Activated B cell treated with CpG ODN at 0.5 μM for 24 hours (primary cell): Measurements from ENCODE around the gene SYT11. TPM values are rescaled to one million over a fixed set of nuclear protein-coding genes. Genes with fewer than 3 reads are reported as not detected.
"Not testable (repeated sequence)": the region's sequence is repeated elsewhere in the genome, so short reads cannot be mapped to it uniquely, and the experiment has no call there.

Source experiments
- ATAC-seq: fragments of 200-7000 bp; cut with Tn5 transposase; one replicate; pipeline ENCODE4 v1.10.0; 2021; ENCODE audit warnings: low read depth, mild to moderate bottlenecking, moderate library complexity
- CTCF ChIA-PET: fragments of 350-600 bp; sonication (Branson Sonifier 250); formaldehyde crosslinking; loops from one replicate; lab custom pipeline; 2021; ENCODE audit warnings: antibody characterized with exemption; lab: Charles Lee
- POLR2A ChIA-PET: fragments of 350-600 bp; sonication (Branson Sonifier 250); formaldehyde crosslinking; loops from one replicate; lab custom pipeline; 2021; ENCODE audit warnings: antibody characterized with exemption; lab: Charles Lee
- DNase-seq: peaks from one replicate; pipeline ENCODE4 v3.0.0; 2022
- H3K27ac Mint-ChIP-seq: one replicate; pipeline ENCODE4 v1.8.0; 2020; ENCODE audit warnings: mixed read lengths
- H3K27me3 Mint-ChIP-seq: one replicate; pipeline ENCODE4 v1.8.0; 2021; ENCODE audit warnings: mixed read lengths
- H3K36me3 Mint-ChIP-seq: one replicate; pipeline ENCODE4 v1.8.0; 2021; ENCODE audit warnings: low read depth, mixed read lengths
- H3K4me1 Mint-ChIP-seq: one replicate; pipeline ENCODE4 v1.8.0; 2021; ENCODE audit warnings: mixed read lengths
- H3K4me3 Mint-ChIP-seq: one replicate; pipeline ENCODE4 v1.8.0; 2020; ENCODE audit warnings: mild to moderate bottlenecking, mixed read lengths
- H3K9me3 Mint-ChIP-seq: one replicate; pipeline ENCODE4 v1.8.0; 2020; ENCODE audit warnings: mixed read lengths
- CTCF ChIP-seq: fragments of 200-600 bp; IDR thresholded peaks from one replicate; pipeline ENCODE4 v1.8.0; 2022; ENCODE audit warnings: antibody characterized with exemption, mild to moderate bottlenecking
- intact Hi-C: fragments of 100-400 bp; cut with micrococcal nuclease; formaldehyde crosslinking; loops from one replicate; pipeline ENCODE4 v1.15.1; 2024
- total RNA-seq: library from RNA; stranded (reverse); gene quantifications from 2 replicates; pipeline ENCODE4 v1.2.3, GENCODE V29; 2022

The SYT11 gene
- total RNA-seq, 1 donor from 2014 or later, result 3.7 TPM

GRCh38 chr1:155890251-155890650 is 30.9 kb downstream of the SYT11 start:
- Mint-ChIP-seq H3K27me3 (no peaks in the 10 kb centered on the region), H3K27ac (no peak overlapping the region), H3K36me3 (no peaks in the 10 kb centered on the region), H3K4me3 (no peak overlapping the region), H3K9me3 (no peaks in the 10 kb centered on the region), H3K4me1 (no peaks in the 10 kb centered on the region)
- intact Hi-C loops, result no loop called here
- no peak for TF ChIP-seq CTCF
- ATAC-seq (no peak), DNase-seq (no peak)
- ChIA-PET CTCF (no interaction called here), POLR2A (no interaction called here)

GRCh38 chr1:155892796-155893195 is 33.4 kb downstream of the SYT11 start:
- H3K4me3 Mint-ChIP-seq, result no peak overlapping the region

GRCh38 chr1:155893389-155894142 is 34.2 kb downstream of the SYT11 start:
- TF ChIP-seq CTCF, result no peak
- ChIA-PET CTCF (interaction anchor here (1.1 kb wide), 1 partner anchor 25 kb away, joined by 3 read pairs; no protein-coding TSS in a partner anchor), POLR2A (interaction anchor here (0.6 to 0.9 kb wide), 2 partner anchors 35 to 38 kb away, joined by 3 to 8 read pairs; no protein-coding TSS in a partner anchor)
- no peaks in the 10 kb centered on the region for H3K9me3 Mint-ChIP-seq
- DNase-seq (no peak), ATAC-seq (no peak)
- H3K4me1 Mint-ChIP-seq, result no peaks in the 10 kb centered on the region
- H3K4me3 Mint-ChIP-seq, result no peak overlapping the region
- intact Hi-C loops, result no loop called here
- no peaks in the 10 kb centered on the region for H3K27me3 Mint-ChIP-seq
- H3K27ac Mint-ChIP-seq, result no peak overlapping the region
- peaks cover 13% of the 10 kb centered on the region for H3K36me3 Mint-ChIP-seq

More at GRCh38 chr1:155892796-155893195, 33.4 kb downstream of the SYT11 start:
- H3K36me3 Mint-ChIP-seq, result peaks cover 9% of the 10 kb centered on the region
- no peak overlapping the region for H3K27ac Mint-ChIP-seq
- ChIA-PET POLR2A (no interaction called here), CTCF (no interaction called here)
- ATAC-seq, result no peak
- intact Hi-C loops, result no loop called here
- H3K4me1 Mint-ChIP-seq, result no peaks in the 10 kb centered on the region
- TF ChIP-seq CTCF, result no peak
- H3K9me3 Mint-ChIP-seq, result no peaks in the 10 kb centered on the region
- H3K27me3 Mint-ChIP-seq, result no peaks in the 10 kb centered on the region
- DNase-seq, result no peak

- intact Hi-C loops, H3K27ac Mint-ChIP-seq, H3K27me3 Mint-ChIP-seq, H3K4me1 Mint-ChIP-seq, DNase-seq, H3K4me3 Mint-ChIP-seq, H3K9me3 Mint-ChIP-seq, ATAC-seq: not testable (repeated sequence)
- H3K36me3 Mint-ChIP-seq, result peaks cover 33% of the 10 kb centered on the region
- POLR2A ChIA-PET, result interaction anchor here (0.7 kb wide), 1 partner anchor 11 kb away, joined by 3 read pairs; no protein-coding TSS in a partner anchor
- CTCF ChIA-PET, result interaction anchor here (0.7 kb wide), 1 partner anchor 407 kb away, joined by 3 read pairs; no protein-coding TSS in a partner anchor
Measured at GRCh38 chr1:155895617-155896016, 36.2 kb downstream of the SYT11 start.

GRCh38 chr1:155896476-155896875 is 37.1 kb downstream of the SYT11 start:
- CTCF ChIA-PET, H3K9me3 Mint-ChIP-seq, H3K4me3 Mint-ChIP-seq, ATAC-seq, H3K4me1 Mint-ChIP-seq, DNase-seq, H3K27ac Mint-ChIP-seq, POLR2A ChIA-PET, intact Hi-C loops, H3K27me3 Mint-ChIP-seq: not testable (repeated sequence)
- H3K36me3 Mint-ChIP-seq, result peaks cover 40% of the 10 kb centered on the region

- POLR2A ChIA-PET, result interaction anchor here (0.6 kb wide), 1 partner anchor 812 kb away, joined by 3 read pairs; no protein-coding TSS in a partner anchor
- ATAC-seq (no peak), DNase-seq (no peak)
- H3K27me3 Mint-ChIP-seq, result no peaks in the 10 kb centered on the region
- H3K36me3 Mint-ChIP-seq, result peaks cover 45% of the 10 kb centered on the region
- no peak overlapping the region for H3K27ac Mint-ChIP-seq
- intact Hi-C loops, result no loop called here
- H3K4me3 Mint-ChIP-seq, result no peak overlapping the region
- no peak for TF ChIP-seq CTCF
- CTCF ChIA-PET, result no interaction called here
- no peaks in the 10 kb centered on the region for H3K4me1 Mint-ChIP-seq
- H3K9me3 Mint-ChIP-seq, result no peaks in the 10 kb centered on the region
Measured at GRCh38 chr1:155897746-155898145, 38.4 kb downstream of the SYT11 start.
